Endothelial cell of umbilical vein (primary cell): ENCODE results near the gene SMARCAD1. TPM values are rescaled to one million over a fixed set of nuclear protein-coding genes. Genes with fewer than 3 reads are reported as not detected.
"Not testable (repeated sequence)": the region's sequence is repeated elsewhere in the genome, so short reads cannot be mapped to it uniquely, and the experiment has no call there.

Experiments used
- BruUV-seq: library from RNA; stranded (reverse); fragments of 400-500 nt; replicated peaks from 2 replicates; lab custom pipeline; 2021; lab: Mats Ljungman, UMichigan
- CTCF ChIA-PET: fragments of 300-600, 350-600 bp; sonication (Branson Sonifier 250); formaldehyde crosslinking; loops from one replicate; lab custom pipeline; 2021; ENCODE audit warnings: antibody characterized with exemption, inconsistent platforms; lab: Charles Lee
- POLR2A ChIA-PET: fragments of 300-600, 350-600 bp; sonication (Branson Sonifier 250); formaldehyde crosslinking; loops from one replicate; lab custom pipeline; 2021; ENCODE audit warnings: antibody characterized with exemption, inconsistent platforms; lab: Charles Lee
- DNase-seq: peaks from one replicate; pipeline ENCODE4 v3.0.0-alpha.2; 2011; ENCODE audit warnings: low read depth, low spot score
- FAIRE-seq: peaks from 2 replicates; lab custom pipeline; 2011; peaks lifted over from hg19 to GRCh38; lab: Jason Lieb, UNC
- H2AFZ ChIP-seq: 2 replicates; pipeline ENCODE4 v1.6.0; 2012; ENCODE audit warnings: low read depth, low read length, control low read depth, inconsistent platforms
- H3K27ac ChIP-seq: 2 replicates; pipeline ENCODE4 v1.5.1; 2011; ENCODE audit warnings: low read depth, mild to moderate bottlenecking, control low read depth, low read length, moderate library complexity; ENCODE audit not compliant: insufficient read depth
- H3K27me3 ChIP-seq, 2 experiments: 2 replicates each; pipeline versions ENCODE4 v1.6.0 to v1.6.1; 2011; ENCODE audit warnings: low read length in 2 of 2, mixed read lengths in 1 of 2; ENCODE audit not compliant: control insufficient read depth in 2 of 2, insufficient read depth in 2 of 2
- H3K36me3 ChIP-seq, 2 experiments: 2 replicates in 1 of 2; 3 replicates in 1 of 2; pipeline ENCODE4 v1.5.1; 2011; ENCODE audit warnings: low read length in 2 of 2, mild to moderate bottlenecking in 1 of 2, moderate library complexity in 1 of 2; ENCODE audit not compliant: control insufficient read depth in 2 of 2, insufficient read depth in 2 of 2; ENCODE audit errors: extremely low read depth in 1 of 2
- H3K4me1 ChIP-seq: 3 replicates; pipeline ENCODE4 v1.5.1; 2011; ENCODE audit warnings: mild to moderate bottlenecking, low read length; ENCODE audit not compliant: control insufficient read depth, insufficient read depth; ENCODE audit errors: extremely low read depth
- H3K4me2 ChIP-seq: 2 replicates; pipeline ENCODE4 v1.6.1; 2011; ENCODE audit warnings: low read length, control low read depth, mixed read lengths; ENCODE audit not compliant: insufficient read depth
- H3K4me3 ChIP-seq, 3 experiments: fragments of 200-600 bp in 1 of 3; sonication (generic), shearing (Covaris generic) in 1 of 3; replicated peaks in 1 of 3; 2 replicates each; pipeline ENCODE4 v1.5.1; 2011 to 2016; ENCODE audit warnings: control low read depth in 3 of 3, low read length in 3 of 3, mild to moderate bottlenecking in 2 of 3, inconsistent platforms in 1 of 3, low read depth in 1 of 3, moderate library complexity in 1 of 3; ENCODE audit not compliant: insufficient read depth in 1 of 3
- H3K79me2 ChIP-seq: 2 replicates; pipeline ENCODE4 v1.6.0; 2012; ENCODE audit warnings: low read length, inconsistent platforms; ENCODE audit not compliant: control insufficient read depth, insufficient read depth
- H3K9ac ChIP-seq: replicated peaks from 2 replicates; pipeline ENCODE3; 2011; ENCODE audit warnings: low read length, control low read depth; ENCODE audit not compliant: insufficient read depth; ENCODE audit errors: extremely low read depth
- H3K9me1 ChIP-seq: replicated peaks from 3 replicates; pipeline ENCODE4 v1.6.0; 2011; ENCODE audit warnings: mild to moderate bottlenecking, low read length; ENCODE audit not compliant: control insufficient read depth, insufficient read depth; ENCODE audit errors: extremely low read depth
- H3K9me3 ChIP-seq: replicated peaks from 2 replicates; pipeline ENCODE4 v1.5.1; 2012; ENCODE audit warnings: low read length, inconsistent platforms; ENCODE audit not compliant: control insufficient read depth, insufficient read depth
- H4K20me1 ChIP-seq: replicated peaks from 2 replicates; pipeline ENCODE3; 2011; ENCODE audit warnings: mild to moderate bottlenecking, low read length; ENCODE audit not compliant: control insufficient read depth, insufficient read depth; ENCODE audit errors: extremely low read depth
- CTCF ChIP-seq, 2 donors: IDR thresholded peaks; 1 replicate in 1 of 2; 2 replicates in 1 of 2; pipeline ENCODE4 v1.5.1; 2011; ENCODE audit warnings: low read length in 2 of 2, mild to moderate bottlenecking in 2 of 2, moderate library complexity in 2 of 2, control low read depth in 1 of 2, inconsistent platforms in 1 of 2, low read depth in 1 of 2; ENCODE audit not compliant: insufficient read depth in 1 of 2; ENCODE audit errors: extremely low read depth in 1 of 2
- EZH2 ChIP-seq: IDR thresholded peaks from 2 replicates; pipeline ENCODE4 v1.6.1; 2012; ENCODE audit warnings: borderline replicate concordance, low read depth, mild to moderate bottlenecking, moderate library complexity, low read length, inconsistent platforms; ENCODE audit not compliant: severe bottlenecking
- FOS ChIP-seq: IDR thresholded peaks from 2 replicates; pipeline ENCODE4 v1.6.1; 2011; ENCODE audit warnings: mild to moderate bottlenecking, low read length, moderate library complexity, borderline replicate concordance; ENCODE audit not compliant: insufficient read depth
- GATA2 ChIP-seq: IDR thresholded peaks from 2 replicates; pipeline ENCODE4 v1.7.0; 2011; ENCODE audit warnings: low read depth, mild to moderate bottlenecking, moderate library complexity, mixed read lengths, low read length; ENCODE audit not compliant: insufficient read length, insufficient read depth
- JUN ChIP-seq: IDR thresholded peaks from 2 replicates; pipeline ENCODE4 v1.6.1; 2011; ENCODE audit warnings: borderline replicate concordance, low read depth; ENCODE audit not compliant: insufficient read length, insufficient read depth
- MYC ChIP-seq: IDR thresholded peaks from one replicate; pipeline ENCODE4 v1.6.1; 2011; ENCODE audit warnings: mild to moderate bottlenecking, low read depth, low read length
- POLR2A ChIP-seq: IDR thresholded peaks from 2 replicates; pipeline ENCODE4 v1.6.1; 2012; ENCODE audit warnings: low read depth, mild to moderate bottlenecking, control low read depth, low read length
- POLR2AphosphoS5 ChIP-seq: IDR thresholded peaks from 2 replicates; pipeline ENCODE4 v1.6.1; 2012; ENCODE audit warnings: low read depth, mild to moderate bottlenecking, control low read depth, low read length, moderate library complexity; ENCODE audit not compliant: insufficient read depth
- dilution Hi-C: fragments of 300-500 bp; cut with MboI; formaldehyde crosslinking; loops from one replicate; pipeline ENCODE4 v1.15.0; 2019; ENCODE audit warnings: low sequenced_read_pairs; ENCODE audit not compliant: extremely low pct_ligation_motif_present
- intact Hi-C: fragments of 100-400 bp; cut with micrococcal nuclease; formaldehyde crosslinking; loops from one replicate; pipeline ENCODE4 v1.10.0; 2022
- polyA plus RNA-seq, 4 experiments: library from polyadenylated mRNA; depleted of rRNA in 3 of 4; stranded (reverse) in 3 of 4; unstranded in 1 of 4; fragments of >200 nt; gene quantifications; 2 replicates each; pipeline versions ENCODE4 v1.2.1 to v1.2.3, GENCODE V29; 2011 to 2012; ENCODE audit warnings: missing spikeins in 1 of 4
- total RNA-seq: library from RNA; stranded (reverse); gene quantifications from 2 replicates; pipeline ENCODE4 v1.2.3, GENCODE V29; 2021
- TF ChIP-seq, protein P1 (sequence below): IDR thresholded peaks from 2 replicates; pipeline ENCODE4 v1.6.1; 2011; ENCODE audit not compliant: insufficient read depth, insufficient read length

Gene SMARCAD1
- total and polyA plus RNA-seq, 2 donors (not counting 3 experiments of a cell fraction or from before 2014, with no cell fraction given) = 15.5 to 34.8 TPM

GRCh38 chr4:94290245-94290644 is 82.6 kb downstream of the SMARCAD1 start:
- Histone ChIP-seq H3K9ac (no peak overlapping the region), H2AFZ (no peak overlapping the region), H4K20me1 (no peaks in the 10 kb centered on the region), H3K27ac (no peak overlapping the region), H3K79me2 (no peaks in the 10 kb centered on the region), H3K4me1 (no peaks in the 10 kb centered on the region), H3K9me1 (no peaks in the 10 kb centered on the region), H3K27me3 (no peaks in the 10 kb centered on the region), H3K36me3 (peaks cover 5 to 9% of the 10 kb centered on the region in 2 experiments), H3K9me3 (no peaks in the 10 kb centered on the region), H3K4me2 (no peak overlapping the region), H3K4me3 (no peak overlapping the region)
- TF ChIP-seq JUN (no peak), GATA2 (no peak), MYC (no peak), POLR2AphosphoS5 (no peak), EZH2 (no peak), FOS (no peak), CTCF (IDR thresholded peaks at IDR 0.05; ENCODE audit: extremely low read depth in 1 of 2, insufficient read depth in 1 of 2, low read depth in 1 of 2, low read length in 2 of 2) (no peak), POLR2A (no peak)
- TF ChIP-seq, protein P1, sequence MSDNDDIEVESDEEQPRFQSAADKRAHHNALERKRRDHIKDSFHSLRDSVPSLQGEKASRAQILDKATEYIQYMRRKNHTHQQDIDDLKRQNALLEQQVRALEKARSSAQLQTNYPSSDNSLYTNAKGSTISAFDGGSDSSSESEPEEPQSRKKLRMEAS = no peak
- FAIRE-seq (no peak), DNase-seq (no peak)
- TSS peak; percentile 26 for BruUV-seq
- POLR2A ChIA-PET = no interaction called here
- CTCF ChIA-PET = interaction anchor here (0.6 to 1.9 kb wide), 2 partner anchors 15 to 16 kb away, joined by 3 to 7 read pairs; no protein-coding TSS in a partner anchor
- dilution Hi-C loops (no loop called here), intact Hi-C loops (no loop called here)

DNA sequence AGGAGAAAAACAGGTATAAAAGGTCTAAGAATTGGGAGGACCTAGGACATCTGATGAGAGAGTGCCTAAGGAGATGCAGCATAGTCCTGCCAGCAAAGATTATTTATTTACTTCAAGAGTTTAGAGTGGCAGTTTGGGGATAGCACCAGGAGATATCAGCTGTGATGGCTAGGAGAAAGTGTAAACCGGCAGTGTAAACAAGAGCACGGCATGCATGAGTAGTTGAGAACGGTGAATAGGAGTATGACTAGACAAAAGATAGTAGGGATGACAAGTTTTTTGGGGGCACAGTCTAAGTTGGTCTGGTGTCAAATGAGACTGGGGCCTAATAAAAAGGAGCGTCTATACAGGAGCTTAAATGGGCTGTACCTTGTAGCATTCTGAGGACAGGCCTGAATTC is 86.3 kb downstream of the SMARCAD1 start:
- H3K4me2 ChIP-seq, H3K27ac ChIP-seq, H4K20me1 ChIP-seq, H3K9me3 ChIP-seq, CTCF ChIA-PET, H3K9ac ChIP-seq, DNase-seq, H3K27me3 ChIP-seq, intact Hi-C loops, dilution Hi-C loops, POLR2A ChIA-PET, H3K36me3 ChIP-seq, H3K4me1 ChIP-seq, H3K9me1 ChIP-seq, H3K79me2 ChIP-seq, BruUV-seq, FAIRE-seq, H3K4me3 ChIP-seq, H2AFZ ChIP-seq: not testable (repeated sequence)

DNA sequence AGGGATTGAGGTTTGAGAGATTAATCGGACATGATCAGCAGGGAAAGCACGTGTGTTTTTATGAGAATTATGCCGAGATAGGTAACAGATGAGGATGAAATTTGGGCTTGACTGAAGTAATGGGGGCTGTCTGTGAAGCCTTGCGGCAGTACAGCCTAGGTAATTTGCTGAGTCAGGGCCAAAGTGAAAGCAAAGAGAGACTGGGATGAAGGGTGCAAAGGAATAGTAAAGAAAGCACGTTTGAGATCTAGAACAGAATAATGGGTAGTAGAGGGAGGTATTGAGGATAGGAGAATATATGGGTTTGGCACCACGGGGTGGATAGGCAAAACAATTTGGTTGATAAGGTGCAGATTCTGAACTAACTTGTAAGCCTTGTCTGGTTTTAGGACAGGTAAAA is 87.8 kb downstream of the SMARCAD1 start:
- H3K79me2 ChIP-seq, H3K27me3 ChIP-seq, H3K27ac ChIP-seq, H3K36me3 ChIP-seq, H3K4me1 ChIP-seq, BruUV-seq, CTCF ChIA-PET, DNase-seq, POLR2A ChIA-PET, H3K9me1 ChIP-seq, H2AFZ ChIP-seq, intact Hi-C loops, dilution Hi-C loops, H3K4me2 ChIP-seq, FAIRE-seq, H4K20me1 ChIP-seq, H3K4me3 ChIP-seq, H3K9me3 ChIP-seq, H3K9ac ChIP-seq: not testable (repeated sequence)
